NCI-H2196 (cell line): Measurements from ENCODE around the gene GNL1.
"Not testable (repeated sequence)": the region's sequence is repeated elsewhere in the genome, so short reads cannot be mapped to it uniquely, and the experiment has no call there.

Experiments used
- DNase-seq: peaks from one replicate; lab custom pipeline; 2025; ENCODE audit not compliant: unreplicated experiment; lab: John Stamatoyannopoulos, UW

Gene GNL1

DNA sequence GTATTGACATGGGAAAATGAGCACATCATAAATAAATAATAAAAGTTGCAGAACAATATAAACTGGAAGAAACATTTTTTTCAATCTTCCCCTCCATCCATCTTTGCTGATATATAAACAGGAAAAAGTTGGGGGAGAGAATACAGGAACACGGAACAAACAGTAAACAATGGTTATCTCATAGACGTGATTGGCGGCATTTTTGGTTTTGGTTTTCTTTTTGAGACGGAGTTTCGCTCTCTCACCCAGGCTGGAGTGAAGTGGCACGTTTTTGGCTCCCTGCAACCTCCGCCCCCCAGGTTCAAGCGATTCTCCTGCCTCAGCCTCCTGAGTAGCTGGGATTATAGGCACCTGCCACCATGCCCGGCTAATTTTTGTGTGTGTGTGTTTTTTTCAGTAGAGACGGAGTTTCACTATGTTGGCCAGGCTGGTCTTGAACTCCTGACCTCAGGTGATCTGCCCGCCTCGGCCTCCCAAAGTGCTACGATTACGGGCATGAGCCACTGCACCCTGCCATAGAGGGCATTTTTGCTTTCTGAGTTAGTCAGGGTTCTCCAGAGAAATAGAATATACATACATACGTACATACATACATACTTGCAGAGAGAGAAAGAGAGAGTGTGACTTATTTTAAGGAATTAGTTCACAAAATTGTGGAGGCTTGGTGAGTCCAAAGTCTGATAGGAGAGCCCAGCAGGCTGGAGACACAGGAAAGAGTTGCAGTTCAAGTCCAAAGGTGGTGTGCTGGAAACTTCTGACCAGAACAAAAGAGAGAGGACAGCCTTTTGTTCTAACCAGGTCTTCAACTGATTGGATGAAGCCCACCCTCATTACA, 22.6 kb downstream of the GNL1 start:
- DNase-seq: no peak

DNA sequence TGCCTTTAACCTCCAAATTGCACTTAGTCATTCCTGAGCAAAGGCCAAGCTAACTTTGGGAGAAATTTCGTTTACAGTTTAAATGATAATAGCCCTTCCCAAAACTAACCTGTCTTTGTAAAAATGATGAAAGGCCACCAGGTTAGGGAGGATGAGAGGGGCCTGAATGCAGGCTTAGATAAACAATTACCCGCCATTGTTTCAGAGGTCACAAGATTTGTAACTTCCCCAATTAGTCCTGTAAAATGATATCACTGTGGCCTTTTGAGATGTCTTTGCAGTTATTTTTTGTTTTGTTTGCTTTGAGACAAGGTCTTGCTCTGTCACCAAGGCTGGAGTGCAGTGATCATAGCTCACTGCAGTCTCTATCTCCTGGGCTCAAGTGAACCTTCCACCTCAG, 26.3 kb downstream of the GNL1 start:
- DNase-seq: no peak

DNA sequence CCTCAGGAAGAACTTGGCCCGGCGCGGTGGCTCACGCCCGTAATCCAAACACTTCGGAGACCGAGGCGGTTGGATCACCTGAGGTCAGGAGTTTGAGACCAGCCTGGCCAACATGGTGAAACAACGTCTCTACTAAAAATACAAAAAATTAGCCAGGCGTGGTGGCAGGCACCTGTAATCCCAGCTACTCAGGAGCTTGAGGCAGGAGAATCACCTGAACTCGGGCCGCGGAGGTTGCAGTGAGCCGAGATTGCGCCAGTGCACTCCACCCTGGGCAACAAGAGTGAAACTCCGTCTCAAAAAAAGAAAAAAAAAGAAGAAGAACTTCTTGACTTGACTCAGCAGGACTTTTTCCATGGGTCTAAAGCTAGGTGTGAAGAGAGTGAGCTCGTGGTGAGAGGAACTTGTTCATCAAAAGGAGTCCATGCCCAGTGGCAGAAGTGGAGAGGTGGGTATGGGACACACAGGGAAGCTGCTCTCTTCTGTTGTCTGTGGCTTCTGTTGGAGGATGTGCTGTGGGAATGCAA, 26.9 kb downstream of the GNL1 start:
- DNase-seq: not testable (repeated sequence)

DNA sequence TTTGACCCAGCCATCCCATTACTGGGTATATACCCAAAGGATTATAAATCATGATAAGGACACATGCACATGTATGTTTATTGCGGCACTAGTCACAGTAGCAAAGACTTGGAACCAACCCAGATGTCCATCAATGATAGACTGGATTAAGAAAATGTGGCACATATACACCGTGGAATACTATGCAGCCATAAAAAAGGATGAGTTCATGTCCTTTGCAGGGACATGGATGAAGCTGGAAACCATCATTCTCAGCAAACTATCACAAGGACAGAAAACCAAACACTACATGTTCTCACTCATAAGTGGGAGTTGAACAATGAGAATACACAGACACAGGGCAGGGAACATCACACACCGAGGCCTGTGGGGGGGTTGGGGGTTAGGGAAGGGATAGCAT, 29.8 kb downstream of the GNL1 start:
- not testable (repeated sequence) for DNase-seq

DNA sequence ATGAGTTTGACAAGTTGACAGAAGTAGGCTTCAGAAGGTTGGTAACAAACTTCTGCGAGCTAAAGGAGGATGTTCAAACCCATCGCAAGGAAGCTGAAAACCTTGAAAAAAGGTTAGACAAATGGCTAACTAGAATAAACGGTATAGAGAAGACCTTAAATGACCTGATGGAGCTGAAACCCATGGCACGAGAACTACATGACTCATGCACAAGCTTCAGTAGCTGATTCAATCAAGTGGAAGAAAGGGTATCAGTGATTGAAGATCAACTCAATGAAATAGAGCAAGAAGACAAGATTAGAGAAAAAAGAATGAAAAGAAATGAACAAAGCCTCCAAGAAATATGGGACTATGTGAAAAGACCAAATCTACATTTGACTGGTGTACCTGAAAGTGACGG, 34.3 kb downstream of the GNL1 start:
- not testable (repeated sequence) for DNase-seq

DNA sequence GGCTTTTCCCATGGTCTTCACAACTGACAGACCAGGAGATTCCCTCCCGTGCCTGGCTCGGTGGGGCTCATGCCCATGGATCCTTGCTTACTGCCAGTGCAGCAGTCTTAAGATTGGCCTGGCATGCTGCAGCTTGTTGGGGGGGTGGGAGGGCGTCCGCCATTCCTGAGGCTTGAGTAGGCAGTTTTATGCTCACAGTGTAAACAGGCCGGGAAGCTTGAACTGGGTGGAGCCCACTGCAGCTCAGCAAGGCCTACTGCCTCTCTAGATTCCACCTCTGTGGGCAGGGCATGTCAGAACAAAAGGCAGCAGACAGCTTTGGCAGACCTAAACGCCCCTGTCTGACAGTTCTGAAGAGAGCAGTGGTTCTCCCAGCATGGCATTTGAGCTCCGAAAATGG, 35.2 kb downstream of the GNL1 start:
- not testable (repeated sequence) for DNase-seq

DNA sequence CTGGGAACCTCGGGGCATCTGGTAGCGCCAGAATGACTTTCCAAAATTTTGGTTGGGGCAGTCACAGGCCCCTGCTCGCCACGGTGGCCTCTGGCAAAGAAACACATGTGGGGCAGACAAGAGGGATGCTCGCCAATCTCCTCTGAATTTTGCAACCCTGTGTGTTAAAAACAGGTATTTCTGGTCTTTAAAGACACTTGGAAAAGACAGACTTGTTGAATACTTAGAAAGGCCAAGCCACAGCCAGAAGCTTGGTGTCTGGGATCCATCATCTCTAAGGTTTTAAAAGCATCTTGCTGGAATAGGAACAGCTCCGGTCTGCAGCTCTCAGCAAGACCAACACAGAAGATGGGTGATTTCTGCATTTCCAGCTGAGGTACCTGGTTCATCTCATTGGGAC, 35.8 kb downstream of the GNL1 start:
- no peak for DNase-seq

DNA sequence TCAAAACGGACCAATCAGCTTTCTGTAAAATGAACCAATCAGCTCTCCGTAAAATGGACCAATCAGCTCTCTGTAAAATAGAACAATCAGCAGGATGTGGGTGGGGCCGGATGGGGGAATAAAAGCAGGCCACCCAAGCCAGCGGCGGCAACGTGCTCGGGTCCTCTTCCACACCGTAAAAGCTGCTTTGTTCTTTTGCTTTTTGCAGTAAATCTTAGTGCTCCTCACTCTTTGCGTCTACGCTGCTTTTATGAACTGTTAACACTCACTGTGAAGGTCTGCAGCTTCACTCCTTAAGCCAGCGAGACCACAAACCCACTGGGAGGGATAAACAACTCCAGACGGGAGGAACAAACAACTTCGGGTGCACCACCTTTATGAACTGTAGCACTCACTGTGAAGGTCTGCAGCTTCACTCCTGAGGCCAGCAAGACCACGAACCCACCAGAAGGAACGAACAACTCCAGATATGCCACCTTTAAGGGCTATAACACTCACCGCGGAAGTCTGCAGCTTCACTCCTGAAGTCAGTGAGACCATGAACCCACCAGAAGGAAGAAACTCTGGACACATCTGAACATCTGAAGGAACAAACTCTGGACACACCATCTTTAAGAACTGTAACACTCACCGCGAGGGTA, 37.7 kb downstream of the GNL1 start:
- DNase-seq: not testable (repeated sequence)

DNA sequence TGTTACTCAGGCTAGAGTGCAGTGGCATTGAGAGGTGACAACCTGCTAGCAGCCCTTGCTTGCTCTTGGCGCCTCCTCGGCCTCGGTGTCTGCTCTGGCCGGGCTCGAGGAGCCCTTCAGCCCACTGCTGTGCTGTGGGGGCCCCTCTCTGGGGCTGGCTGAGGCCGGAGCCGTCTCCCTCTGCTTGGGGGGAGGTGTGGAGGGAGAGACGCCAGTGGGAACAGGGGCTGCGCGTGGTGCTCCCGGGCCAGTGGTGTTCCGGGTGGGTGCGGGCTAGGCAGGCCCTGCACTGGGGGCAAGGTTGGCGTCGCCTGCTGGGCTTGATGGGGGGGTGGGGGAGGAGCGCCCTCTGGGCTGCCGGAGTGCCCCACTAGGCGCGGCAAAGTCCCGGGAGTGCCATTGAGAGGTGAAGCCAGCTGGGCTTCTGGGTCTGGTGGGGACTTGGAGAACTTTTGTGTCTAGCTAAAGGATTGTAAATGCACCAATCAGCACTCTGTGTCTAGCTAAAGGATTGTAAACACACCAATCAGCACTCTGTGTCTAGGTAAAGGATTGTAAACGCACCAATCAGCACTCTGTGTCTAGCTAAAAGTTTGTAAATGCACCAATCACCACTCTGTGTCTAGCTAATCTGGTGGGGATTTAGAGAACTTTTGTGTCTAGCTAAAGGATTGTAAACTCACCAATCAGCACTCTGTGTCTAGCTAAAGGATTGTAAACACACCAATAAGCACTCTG, 38.4 kb downstream of the GNL1 start:
- not testable (repeated sequence) for DNase-seq

DNA sequence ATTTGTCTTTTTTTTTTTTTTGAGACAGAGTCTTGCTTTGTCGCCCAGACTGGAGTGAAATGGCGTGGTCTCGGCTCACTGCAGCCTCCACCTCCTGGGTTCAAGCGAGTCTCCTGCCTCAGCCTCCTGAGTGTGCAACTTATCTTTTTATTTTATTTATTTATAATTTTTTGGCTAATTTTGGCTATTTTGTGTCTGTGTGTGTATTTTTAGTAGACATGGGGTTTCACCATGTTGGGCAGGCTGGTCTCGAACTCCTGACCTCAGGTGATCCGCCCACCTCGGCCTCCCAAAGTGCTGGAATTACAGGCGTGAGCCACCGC, 39.6 kb downstream of the GNL1 start:
- DNase-seq: not testable (repeated sequence)

DNA sequence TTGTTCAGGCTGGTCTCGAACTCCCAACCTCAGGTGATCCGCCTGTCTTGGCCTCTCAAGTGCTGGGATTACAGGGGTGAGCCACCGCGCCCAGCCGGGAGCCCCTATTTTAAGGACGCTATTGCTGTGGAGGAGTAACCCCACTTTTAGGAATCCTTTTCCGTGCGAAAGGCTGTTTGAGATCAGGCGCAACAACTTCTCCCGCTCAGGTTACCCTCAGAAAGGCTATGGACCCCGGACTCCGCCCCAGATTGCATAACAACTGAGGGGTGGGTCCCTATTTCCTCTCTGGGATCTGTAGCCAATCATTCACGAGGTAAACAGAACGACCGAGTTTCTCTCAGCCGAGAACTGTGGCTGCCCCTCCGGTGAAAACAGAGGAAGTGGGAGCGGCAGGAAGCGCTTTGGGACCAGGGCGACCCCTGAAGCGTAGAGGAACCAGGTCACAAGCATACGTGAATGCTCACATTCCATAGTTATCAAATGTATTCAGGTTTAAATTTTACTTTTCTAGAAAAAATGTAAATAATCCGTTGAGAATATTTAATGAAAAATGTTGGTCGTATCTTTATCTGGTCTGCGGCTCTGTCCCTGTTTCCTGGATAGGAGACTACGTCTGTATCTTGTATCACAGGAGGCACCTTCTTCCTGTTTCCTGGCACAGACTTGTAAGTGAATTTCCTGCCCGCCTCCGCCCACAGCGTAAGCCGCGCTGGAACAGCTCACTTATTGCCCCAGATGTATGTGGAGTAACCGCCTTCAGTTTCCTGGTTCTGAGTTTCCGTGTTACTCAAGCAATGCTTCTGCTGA, 40.1 kb downstream of the GNL1 start:
- DNase-seq: no peak

DNA sequence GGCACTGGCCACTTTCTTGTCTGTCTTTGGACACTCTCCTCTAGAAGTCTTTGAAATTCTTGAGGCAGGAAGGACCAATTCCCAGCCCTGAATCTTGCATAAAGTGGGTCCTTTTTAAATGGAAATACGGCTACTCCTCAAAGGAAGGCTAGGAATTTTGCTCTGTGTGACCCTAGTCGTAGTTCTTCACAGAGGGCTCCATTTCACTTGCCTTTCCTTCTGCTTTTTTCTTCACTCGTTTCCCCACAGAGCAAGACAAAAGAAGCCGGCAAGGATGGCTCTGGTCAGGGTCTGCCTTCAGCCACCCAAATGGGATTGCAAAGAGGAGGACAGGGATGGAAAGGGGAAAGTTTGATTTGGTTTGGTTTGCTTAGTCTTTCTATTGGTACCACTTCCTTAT, 41.2 kb downstream of the GNL1 start:
- DNase-seq: no peak

DNA sequence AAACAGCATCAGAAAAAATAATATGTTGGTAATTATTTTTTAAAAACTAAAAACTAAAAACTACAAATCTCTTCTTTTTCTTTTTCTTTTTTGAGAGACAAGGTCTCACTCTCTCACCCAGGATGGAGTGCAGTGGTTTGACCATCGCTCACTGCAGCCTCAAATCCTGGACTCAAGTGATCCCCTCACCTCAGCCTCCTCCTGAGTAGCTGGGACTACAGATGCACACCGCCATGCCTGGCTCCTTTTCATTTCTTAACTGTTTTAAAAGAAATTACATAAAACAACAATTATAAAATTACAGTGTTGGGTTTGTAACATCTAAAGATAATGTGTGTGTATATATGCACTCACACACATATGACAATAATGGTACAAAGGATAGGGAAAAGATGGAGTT, 42.8 kb downstream of the GNL1 start:
- DNase-seq: no peak

DNA sequence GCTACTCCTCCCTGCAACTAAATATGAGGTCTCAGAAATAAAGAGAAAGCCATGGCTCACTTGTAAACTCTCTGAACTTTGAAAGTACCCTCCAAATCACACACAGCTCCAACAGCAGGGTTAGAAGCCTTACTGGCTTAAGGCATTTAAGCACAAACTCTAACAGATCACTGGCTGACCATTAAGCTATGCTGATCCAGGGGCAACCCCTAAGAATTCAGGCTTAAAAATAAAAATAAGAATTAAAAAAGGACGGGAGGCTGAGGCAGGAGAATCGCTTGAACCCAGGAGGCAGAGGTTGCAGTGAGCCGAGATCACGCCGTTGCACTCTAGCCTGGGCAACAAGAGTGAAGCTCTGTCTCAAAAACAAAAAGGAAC, 45.1 kb downstream of the GNL1 start:
- no peak for DNase-seq

DNA sequence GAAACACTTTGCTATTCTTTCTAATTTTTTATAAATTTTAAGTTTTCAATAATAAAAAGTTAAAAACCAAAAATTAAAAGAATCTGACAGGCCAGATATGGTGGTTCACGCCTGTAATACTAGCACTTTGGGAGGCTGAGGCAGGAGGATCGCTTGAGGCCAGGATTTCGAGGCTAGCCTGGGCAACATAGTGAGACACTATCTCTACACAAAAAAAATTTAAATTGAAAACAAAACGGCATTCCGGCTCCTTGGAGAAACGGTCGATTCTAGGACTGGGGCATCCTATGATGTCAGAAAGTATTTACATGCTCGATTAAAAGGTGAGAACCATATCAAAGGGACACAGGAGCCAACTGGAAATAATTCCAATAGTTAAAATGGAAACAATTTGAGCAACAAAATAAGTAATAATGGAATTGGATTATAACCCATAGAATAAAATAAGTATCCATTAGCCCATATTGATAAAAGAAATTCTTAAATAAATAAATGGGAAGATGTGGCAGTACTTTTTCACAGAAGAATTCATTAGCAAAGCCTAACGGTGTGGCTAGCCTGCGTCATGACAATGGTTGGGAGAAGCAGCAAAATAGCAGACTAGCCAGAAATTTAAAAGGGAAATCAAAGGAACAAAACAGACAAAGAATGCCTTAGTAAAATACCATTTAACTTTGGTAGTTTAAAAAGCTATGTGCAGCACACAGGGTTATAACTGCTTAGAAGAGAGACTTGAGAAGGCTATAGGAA, 45.7 kb downstream of the GNL1 start:
- no peak for DNase-seq

DNA sequence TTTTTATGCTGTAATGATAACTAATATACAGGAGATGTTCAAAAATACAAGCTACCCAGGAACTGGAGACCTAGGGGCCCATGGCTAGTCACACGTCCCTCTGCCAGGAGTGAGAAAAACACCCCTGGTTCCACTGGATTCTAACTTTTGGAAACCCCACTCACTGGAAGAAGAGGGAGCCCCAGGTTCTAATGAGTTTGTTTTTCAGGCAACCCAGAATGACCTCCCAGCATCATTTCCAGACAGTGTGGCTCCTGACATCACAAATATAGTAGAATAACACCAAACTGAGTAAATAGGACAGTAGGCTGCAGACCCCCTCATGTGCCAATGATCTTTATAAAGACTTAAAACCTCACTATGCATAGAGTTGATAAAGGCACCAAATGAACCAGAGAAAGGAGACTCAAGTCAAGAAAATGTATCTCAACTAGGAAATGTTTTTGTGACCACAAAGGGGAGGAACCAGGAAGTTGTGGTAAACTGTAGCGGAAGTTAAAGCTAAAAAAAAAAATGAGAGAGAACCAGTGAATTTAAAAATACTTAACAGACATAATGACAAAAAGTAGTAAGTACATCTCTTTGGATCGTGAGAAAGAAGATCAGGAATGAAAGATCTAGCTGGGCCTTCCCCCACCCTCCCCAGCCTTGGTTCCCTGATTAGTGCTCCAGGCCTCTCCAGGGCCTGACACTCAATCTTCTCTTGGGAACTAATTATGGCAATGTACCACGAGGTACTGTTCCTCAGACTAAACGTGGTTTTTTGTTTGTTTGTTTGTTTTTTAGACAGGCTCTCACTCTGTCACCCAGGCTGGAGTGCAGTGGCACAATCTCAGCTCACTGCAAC, 47.2 kb downstream of the GNL1 start:
- DNase-seq: no peak

DNA sequence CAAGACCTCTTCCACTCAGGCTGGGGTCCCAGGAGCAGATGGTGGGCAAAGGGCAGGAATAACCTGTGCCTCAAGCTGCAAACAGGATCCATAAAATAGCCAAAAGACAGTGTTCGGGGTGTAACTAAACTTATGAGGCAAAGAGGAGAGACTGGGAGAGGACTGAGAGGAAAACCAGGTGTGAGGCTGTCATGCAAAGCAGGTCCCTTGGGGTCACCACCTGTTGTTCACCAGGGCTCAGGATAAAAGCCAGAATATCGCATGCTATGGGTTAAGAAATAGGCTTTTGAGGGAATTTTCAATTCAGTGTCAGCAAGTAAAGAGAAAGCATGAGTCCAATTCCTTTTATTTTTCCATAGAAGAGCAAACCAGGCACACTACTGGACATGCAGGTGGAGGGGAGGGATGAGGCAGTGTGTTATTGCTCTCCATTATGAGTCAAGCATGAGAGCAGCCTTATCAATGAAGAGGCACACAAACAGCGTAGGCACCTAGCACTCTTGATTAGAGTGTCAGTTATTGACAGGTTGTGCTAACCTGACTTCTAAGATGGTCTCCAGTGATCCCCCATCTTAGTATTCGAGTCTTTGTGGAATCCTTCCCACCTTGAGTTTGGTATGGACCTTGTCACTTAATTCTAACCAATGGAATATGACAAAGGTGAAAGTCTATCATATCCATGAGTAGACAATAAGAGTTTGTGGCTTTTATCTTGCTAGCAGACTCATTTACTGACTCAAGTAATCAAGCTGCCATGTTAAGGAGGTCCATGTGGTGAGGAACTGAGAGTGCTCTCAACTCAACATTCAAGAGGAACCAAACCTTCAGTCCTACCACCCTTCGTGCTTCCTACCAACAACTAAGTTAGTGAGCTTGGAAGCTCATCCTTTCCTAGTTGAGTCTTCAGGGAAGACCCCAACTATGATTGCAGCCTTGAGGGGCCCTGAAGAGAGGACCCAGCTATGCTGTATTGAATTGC, 48.2 kb downstream of the GNL1 start:
- DNase-seq: no peak
